H1 (cell line): ENCODE data around the gene BTNL3. TPM values are rescaled to one million over a fixed set of nuclear protein-coding genes. Genes with fewer than 3 reads are reported as not detected.
A peak's percentile ranks its signal among the peaks of the same experiment; 100 is the strongest.

ENCODE experiments used
- RAD21 ChIP-seq, 2 experiments: IDR thresholded peaks in 1 of 2; conservative IDR thresholded peaks in 1 of 2; 2 replicates each; pipeline ENCODE4 v1.6.1; 2011; ENCODE audit warnings: low read depth in 2 of 2, low read length in 2 of 2, improper control_type of control experiment in 1 of 2, inconsistent platforms in 1 of 2, mild to moderate bottlenecking in 1 of 2, moderate library complexity in 1 of 2
- polyA plus RNA-seq, 7 experiments: library from polyadenylated mRNA; depleted of rRNA in 3 of 7; stranded (reverse) in 5 of 7; unstranded in 2 of 7; fragments of >200 nt in 5 of 7; fragments of 200-250 nt in 2 of 7; gene quantifications; 1 replicate in 5 of 7; 2 replicates in 1 of 7; 4 replicates in 1 of 7; pipeline versions ENCODE4 v1.2.1 to v1.2.3, GENCODE V29; 2011 to 2013; ENCODE audit warnings: missing spikeins in 2 of 7, mixed read lengths in 2 of 7
- total RNA-seq: library from RNA; stranded (reverse); fragmentation: NEBNext Ultra II Directional; extraction: Animal tissue kit (Norgen Biotek cat#: 25700); gene quantifications from 2 replicates; pipeline ENCODE4 v1.2.1, GENCODE V29; 2021
- TF ChIP-seq, protein P1 (sequence below): fragments of 300-600 bp; sonication (generic); IDR thresholded peaks from 2 replicates; pipeline ENCODE4 v1.7.1; 2012; ENCODE audit warnings: low read length, moderate library complexity, mild to moderate bottlenecking, inconsistent platforms; ENCODE audit not compliant: insufficient replicate concordance

BTNL3 gene
- total and polyA plus RNA-seq, 2 of the 8 experiments (the other 6 are each of a cell fraction or from before 2014, with no cell fraction given), result not detected

DNA sequence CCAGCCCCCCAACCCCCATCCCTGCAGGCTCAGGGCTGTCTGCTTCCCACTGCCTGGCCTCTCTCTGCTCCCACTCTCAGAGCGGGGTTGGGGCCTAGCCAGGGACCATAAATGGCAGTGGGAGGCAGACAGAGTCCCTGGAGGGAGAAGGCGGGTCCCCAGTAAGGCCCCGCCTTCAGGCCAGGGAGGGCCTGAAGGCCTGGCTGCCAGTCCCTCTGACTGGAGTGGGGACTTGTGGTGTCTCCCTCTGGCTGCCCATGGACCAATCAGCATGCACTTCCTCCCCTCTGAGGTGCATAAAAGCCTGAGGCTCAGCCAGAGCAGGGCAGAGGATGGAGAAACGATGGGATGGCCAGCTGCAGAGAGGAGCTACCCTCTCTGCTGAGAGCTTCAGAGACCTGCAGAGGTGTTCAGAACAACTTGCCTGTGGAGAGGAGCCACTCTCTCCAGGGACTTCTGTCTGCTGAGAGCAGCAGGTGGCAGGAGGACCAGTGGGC, 48.8 kb downstream of the BTNL3 start (continued):
- TF ChIP-seq, protein P1, sequence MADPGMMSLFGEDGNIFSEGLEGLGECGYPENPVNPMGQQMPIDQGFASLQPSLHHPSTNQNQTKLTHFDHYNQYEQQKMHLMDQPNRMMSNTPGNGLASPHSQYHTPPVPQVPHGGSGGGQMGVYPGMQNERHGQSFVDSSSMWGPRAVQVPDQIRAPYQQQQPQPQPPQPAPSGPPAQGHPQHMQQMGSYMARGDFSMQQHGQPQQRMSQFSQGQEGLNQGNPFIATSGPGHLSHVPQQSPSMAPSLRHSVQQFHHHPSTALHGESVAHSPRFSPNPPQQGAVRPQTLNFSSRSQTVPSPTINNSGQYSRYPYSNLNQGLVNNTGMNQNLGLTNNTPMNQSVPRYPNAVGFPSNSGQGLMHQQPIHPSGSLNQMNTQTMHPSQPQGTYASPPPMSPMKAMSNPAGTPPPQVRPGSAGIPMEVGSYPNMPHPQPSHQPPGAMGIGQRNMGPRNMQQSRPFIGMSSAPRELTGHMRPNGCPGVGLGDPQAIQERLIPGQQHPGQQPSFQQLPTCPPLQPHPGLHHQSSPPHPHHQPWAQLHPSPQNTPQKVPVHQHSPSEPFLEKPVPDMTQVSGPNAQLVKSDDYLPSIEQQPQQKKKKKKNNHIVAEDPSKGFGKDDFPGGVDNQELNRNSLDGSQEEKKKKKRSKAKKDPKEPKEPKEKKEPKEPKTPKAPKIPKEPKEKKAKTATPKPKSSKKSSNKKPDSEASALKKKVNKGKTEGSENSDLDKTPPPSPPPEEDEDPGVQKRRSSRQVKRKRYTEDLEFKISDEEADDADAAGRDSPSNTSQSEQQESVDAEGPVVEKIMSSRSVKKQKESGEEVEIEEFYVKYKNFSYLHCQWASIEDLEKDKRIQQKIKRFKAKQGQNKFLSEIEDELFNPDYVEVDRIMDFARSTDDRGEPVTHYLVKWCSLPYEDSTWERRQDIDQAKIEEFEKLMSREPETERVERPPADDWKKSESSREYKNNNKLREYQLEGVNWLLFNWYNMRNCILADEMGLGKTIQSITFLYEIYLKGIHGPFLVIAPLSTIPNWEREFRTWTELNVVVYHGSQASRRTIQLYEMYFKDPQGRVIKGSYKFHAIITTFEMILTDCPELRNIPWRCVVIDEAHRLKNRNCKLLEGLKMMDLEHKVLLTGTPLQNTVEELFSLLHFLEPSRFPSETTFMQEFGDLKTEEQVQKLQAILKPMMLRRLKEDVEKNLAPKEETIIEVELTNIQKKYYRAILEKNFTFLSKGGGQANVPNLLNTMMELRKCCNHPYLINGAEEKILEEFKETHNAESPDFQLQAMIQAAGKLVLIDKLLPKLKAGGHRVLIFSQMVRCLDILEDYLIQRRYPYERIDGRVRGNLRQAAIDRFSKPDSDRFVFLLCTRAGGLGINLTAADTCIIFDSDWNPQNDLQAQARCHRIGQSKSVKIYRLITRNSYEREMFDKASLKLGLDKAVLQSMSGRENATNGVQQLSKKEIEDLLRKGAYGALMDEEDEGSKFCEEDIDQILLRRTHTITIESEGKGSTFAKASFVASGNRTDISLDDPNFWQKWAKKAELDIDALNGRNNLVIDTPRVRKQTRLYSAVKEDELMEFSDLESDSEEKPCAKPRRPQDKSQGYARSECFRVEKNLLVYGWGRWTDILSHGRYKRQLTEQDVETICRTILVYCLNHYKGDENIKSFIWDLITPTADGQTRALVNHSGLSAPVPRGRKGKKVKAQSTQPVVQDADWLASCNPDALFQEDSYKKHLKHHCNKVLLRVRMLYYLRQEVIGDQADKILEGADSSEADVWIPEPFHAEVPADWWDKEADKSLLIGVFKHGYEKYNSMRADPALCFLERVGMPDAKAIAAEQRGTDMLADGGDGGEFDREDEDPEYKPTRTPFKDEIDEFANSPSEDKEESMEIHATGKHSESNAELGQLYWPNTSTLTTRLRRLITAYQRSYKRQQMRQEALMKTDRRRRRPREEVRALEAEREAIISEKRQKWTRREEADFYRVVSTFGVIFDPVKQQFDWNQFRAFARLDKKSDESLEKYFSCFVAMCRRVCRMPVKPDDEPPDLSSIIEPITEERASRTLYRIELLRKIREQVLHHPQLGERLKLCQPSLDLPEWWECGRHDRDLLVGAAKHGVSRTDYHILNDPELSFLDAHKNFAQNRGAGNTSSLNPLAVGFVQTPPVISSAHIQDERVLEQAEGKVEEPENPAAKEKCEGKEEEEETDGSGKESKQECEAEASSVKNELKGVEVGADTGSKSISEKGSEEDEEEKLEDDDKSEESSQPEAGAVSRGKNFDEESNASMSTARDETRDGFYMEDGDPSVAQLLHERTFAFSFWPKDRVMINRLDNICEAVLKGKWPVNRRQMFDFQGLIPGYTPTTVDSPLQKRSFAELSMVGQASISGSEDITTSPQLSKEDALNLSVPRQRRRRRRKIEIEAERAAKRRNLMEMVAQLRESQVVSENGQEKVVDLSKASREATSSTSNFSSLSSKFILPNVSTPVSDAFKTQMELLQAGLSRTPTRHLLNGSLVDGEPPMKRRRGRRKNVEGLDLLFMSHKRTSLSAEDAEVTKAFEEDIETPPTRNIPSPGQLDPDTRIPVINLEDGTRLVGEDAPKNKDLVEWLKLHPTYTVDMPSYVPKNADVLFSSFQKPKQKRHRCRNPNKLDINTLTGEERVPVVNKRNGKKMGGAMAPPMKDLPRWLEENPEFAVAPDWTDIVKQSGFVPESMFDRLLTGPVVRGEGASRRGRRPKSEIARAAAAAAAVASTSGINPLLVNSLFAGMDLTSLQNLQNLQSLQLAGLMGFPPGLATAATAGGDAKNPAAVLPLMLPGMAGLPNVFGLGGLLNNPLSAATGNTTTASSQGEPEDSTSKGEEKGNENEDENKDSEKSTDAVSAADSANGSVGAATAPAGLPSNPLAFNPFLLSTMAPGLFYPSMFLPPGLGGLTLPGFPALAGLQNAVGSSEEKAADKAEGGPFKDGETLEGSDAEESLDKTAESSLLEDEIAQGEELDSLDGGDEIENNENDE, result no peak
- TF ChIP-seq RAD21 (IDR thresholded peaks at IDR 0.05 in 1 of 2, conservative IDR thresholded peaks at IDR 0.05 in 1 of 2; ENCODE audit: low read depth in 2 of 2, low read length in 2 of 2), result peak in 1 of 2 experiments; percentile 16; a peak in 1 of 4 replicates
